Erythroblast (primary cell): ENCODE measurements around the gene MAMLD1.

ENCODE experiments used
- DNase-seq, 2 experiments: peaks; one replicate each; lab custom pipeline; 2025; lab: John Stamatoyannopoulos, UW
- GATA1 ChIP-seq: IDR thresholded peaks from 2 replicates; pipeline ENCODE4 v1.6.1; 2011; ENCODE audit warnings: low read depth, mild to moderate bottlenecking, control low read depth, low read length, moderate library complexity
- POLR2A ChIP-seq: IDR thresholded peaks from 2 replicates; pipeline ENCODE4 v1.6.1; 2011; ENCODE audit warnings: mild to moderate bottlenecking, low read length

Gene MAMLD1

DNA sequence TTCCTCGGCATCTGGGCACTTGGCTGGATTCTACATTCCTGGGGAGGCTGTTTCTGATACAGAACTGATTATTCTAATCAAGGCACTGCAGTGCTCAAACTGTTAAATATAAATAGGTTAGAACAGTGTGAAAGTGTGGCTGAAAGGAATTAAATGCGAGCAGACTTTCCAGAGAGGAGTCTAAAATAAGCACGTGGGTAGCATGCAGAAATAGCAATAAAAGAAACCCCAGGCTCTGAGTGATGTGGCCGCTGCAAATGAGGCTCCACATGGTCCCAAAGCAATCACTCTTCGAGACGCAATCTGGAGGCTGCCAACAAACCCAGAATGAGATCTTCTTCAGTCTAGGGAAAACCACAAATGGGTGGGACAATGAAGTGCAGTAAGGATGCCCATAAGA, 174.7 kb downstream of the MAMLD1 start:
- TF ChIP-seq POLR2A (no peak), GATA1 (no peak)
- no peak for DNase-seq

DNA sequence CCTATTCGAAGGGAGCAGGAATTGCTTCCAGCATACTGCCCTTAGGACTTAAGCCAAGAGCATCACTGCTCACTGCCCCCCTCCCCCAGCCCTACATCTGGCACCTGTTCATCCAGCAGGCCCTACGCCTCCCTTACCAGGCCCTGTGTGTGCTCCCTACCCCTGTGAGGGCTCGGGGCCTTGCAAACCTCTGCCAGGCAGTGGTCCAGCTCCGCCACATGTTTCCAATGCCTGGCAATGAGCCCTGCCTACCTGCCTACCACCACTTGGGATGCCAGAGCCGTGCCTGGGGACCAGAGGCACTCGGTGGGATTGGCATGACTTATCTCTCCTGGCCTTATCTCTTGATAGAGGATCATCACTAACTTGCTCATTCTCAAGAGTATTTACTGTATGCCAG, 177.8 kb downstream of the MAMLD1 start:
- no peak for DNase-seq
- TF ChIP-seq GATA1 (no peak), POLR2A (no peak)

DNA sequence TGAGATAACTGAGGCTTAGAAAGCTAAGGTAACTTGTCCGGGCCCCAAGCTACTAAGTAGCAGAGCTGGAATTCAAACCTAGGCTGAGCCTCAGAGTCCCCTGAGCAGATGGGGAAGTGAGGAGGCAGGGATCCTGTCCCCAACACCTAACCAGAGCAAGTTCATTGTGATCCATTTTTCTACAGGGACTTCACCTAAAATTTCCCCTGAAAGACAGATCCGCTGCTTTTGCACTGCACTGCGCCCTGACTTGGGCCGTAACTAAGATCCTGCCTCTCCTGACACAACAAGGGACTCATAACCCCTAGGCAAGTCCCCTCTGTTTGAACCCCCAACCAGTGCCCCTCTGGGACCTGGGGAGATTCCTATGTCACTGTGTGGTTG, 179.7 kb downstream of the MAMLD1 start:
- DNase-seq, result no peak
- TF ChIP-seq GATA1, result no peak
- no peak for TF ChIP-seq POLR2A

DNA sequence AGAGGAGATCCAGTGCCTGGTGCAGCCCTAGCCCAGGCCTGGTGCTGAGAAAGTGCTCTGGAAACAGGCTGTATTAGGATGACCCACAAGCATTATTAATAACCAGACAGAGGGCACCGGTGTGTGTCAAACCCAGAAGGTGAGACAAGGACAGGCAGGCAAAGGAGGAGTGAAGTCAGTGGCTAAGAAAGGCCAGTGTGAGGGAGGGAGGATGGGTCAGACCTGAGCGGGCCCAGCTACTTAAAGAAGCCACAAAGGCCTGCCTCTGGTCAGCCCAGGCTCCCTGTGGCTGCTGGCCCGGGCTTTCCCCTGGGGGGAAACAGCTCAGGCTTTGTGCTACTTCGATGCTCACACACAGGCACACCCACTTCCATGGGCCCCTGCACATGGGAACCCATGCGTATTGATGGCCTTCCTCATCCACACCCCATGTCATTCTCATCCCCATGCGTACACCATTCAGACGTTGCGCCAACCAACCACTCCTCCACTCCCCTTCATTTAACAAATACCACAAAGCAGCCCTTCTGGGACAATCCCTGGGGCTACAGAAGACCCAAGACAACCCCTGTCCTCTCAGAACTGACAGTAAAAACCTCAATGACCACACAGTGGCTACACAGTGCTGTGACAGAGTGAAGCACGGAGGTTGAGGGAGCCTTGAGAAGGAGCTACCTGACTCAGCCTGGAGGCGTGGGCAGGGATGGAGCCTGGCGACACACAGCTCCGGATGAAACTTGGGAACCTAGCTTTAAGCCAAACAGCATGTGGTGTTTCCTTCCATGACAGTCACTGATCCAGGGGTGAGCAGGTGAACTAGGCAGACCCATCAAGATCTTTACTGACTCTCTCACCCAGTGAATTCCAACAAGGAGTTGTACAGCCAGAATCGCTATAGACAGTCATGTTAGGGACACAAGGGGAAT, 180.4 kb downstream of the MAMLD1 start:
- TF ChIP-seq GATA1, result no peak
- TF ChIP-seq POLR2A, result no peak
- DNase-seq, result no peak

DNA sequence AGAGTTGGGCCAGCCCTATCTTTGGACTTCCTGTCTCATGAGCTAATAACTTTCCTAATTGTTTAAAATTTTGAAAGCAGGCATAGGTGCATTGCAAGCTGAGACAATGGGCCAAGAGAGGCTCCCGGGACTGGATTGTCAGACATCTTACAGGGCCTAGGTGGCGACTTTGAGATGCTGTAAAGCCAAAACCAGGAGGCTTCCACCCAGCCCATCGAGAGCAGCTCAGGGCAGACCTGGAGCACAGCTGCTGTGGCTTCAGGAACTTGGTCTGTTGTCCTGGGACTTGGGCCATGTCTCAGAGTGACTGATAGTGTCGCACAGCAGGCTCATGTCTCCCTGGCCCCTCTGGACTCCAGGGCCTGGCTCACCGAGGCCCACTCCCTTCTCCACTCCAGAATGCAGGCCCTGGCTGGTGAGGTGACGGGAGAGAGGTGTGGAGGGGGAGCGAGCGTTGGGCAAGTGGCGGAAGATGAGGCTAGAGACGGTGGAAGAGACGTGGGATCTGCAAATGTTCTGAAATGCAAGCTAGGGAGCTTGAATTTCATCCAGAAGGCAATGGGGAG, 181.2 kb downstream of the MAMLD1 start:
- no peak for TF ChIP-seq GATA1
- no peak for TF ChIP-seq POLR2A
- no peak for DNase-seq

DNA sequence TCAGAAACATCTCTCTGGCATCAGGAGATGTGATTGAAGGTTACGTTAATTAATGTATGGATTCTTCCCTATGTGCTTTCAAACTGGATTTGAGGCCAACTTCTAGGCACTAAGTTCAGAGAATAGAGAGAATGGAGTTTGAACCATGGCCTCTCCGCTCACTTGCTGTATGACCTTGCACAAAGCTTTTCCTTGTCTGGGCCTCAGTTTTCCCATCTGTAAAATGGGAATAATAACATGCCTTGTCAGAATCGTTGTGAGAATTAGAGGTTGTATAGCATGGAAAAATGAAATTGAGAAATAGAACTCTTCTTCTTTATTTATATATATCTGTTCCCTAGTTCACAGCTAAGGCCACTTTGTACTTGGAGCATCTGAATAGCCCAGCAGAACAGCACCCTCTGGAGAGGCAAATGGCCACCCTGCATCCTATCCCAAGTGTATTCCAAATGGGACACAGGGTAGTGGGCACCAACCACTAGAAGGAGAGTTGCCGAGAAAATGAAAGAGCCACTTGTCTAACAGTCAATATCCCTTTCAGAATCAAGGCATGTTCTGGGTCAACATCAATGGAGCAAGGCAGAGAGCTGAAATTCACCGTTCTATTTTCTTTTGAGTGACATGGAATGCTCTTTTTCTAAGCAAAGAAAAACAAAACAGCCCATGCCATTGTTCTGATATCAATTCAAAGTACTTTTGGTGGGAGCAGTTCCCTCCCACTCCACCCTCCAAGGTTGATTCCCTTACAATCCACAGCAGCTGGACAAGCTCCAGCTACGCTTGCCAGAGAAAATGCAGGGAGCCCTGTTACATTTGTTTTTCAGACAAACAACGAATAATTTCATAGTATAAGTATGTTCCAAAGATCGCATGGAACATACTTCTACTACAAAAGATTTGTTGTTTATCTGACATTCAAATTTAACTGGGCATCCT, 182.0 kb downstream of the MAMLD1 start:
- DNase-seq, result no peak
- no peak for TF ChIP-seq GATA1
- no peak for TF ChIP-seq POLR2A

DNA sequence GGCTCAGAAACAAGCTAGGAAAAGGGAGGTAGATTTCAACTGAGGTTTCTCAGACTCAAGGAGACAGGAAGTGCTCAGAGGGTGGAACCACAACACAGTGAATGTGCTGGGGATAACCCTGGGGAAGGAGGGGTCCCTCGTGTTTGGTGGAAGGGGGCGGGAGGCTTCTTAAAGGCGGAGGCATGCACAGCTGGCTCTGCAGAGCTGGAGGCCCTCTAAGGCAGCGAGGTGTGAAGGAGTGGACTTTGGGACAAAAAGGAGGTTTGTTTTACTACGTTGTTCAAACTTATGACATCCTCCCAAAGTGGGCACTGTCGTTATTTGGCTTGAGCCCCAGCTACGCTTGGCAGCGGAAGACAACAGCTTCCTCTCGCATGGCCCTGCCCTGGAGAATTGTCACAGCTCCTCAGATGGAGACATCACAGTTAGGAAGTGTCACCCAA, 183.6 kb downstream of the MAMLD1 start:
- TF ChIP-seq GATA1, result no peak
- no peak for TF ChIP-seq POLR2A
- DNase-seq, result peak in 1 of 2 experiments; percentile 0

DNA sequence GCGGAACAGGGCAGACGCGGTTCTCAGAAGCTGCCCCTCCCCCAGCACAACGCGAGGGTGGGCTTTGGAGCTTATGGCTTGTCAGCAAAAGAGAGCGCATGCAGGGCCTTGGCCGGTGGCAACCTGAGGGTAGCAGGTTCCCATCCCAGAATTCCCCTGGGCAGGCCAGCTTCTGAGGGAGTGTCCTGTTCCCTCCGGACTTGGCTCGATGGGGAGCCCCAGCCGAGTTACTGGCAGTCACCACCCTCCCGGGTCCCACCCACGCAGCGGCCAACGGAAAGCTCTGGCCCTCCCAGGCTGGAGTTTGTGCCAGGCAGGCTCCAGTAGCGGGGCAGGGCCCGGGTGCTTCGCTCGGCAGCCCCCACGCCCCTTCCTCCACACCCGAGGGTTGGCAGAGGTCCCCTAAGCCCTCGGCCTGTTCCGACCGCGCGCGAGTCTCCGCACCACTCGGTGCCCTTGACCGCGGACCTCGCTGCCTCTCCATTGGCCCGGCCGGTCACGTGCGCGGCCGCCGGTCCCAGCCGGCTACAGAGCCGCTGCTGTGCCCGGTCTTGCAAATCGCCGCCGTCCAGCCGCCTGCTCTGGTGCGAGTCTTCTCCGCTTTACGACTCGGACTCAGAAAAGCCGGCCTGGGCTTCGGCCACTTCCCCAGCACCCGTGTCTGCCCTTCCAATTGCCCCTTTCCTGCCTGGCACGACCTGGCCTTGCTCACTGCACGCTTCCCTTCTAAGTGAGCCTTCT, 184.4 kb downstream of the MAMLD1 start:
- peak; percentile 35 for TF ChIP-seq POLR2A
- no peak for TF ChIP-seq GATA1
- DNase-seq, result peak; percentile 57 to 64

DNA sequence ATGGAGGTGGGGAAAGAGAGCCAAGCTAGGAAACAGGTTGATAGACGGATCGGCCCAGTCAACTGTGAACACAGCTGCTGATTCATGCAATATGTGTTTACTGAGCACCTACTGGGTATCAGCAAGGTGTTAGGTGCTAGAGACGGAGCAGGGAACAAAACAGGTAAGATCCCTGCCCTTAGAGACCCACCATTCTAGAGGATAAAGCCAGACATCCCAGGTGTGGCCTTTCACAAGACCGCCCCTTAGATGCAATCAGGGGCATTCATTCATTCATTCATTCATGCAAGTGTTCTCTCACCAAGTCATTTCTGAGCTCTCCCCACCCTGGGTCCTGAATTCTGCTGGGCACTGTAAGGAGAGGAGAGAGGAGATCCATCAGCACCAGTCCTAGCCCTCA, 185.1 kb downstream of the MAMLD1 start:
- no peak for DNase-seq
- no peak for TF ChIP-seq GATA1
- TF ChIP-seq POLR2A, result no peak

DNA sequence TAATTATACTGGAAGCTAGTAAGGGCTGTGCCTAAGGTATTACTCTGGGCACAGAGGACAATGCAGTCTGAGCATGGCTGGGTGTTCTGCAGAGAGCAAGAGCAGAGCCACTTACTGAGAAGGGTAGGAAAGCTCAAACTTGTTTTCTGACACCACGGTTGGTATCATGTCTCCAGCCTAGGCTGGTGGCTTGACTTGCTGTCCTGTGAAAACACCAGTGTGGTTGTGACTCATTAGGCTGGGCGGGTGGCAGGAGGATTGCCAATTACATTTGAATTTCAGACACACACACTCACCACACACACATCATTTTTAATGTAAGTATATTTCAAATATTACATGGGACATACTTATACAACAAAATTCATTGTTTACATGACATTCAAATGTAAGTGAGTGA, 185.6 kb downstream of the MAMLD1 start:
- DNase-seq, result no peak
- no peak for TF ChIP-seq GATA1
- TF ChIP-seq POLR2A, result no peak

DNA sequence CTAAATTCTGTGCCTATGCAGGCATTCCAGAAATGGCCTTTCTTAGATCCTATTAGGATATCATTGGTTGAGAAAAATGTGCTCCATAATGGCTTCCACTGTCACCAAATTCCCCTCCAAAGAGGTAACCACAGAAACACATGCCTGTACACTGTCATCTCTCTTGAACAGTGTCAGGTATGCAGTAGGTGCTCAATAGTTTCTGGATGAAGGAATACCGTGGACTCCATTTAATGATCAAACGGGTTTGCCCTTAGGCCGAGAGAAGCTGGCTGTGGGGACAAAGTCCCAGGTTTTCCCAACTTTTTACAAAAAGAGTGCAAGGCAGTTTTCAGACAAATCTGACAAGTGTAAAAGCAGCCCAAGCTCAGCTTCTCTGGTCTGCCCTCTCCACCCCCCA, 188.8 kb downstream of the MAMLD1 start:
- no peak for DNase-seq
- TF ChIP-seq POLR2A (no peak), GATA1 (no peak)

DNA sequence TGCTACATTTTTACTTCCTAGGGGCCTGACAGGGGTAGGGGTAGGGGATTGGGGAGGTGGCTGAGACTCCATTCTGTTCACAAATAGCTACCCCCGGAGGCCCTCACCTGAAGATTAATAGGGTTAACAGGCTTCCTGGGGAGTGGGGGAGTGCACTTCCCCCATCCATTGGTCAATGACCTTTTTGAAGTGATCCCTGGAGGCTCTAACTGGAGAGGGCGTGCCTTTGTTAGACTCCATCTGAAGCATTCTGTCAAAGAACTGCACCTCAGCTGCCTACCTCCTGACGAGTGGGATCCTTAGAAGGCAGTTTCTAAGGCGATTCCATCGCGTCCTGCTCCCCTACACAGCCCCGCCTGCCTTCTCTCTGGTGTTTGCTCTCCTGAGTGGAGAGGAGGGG, 195.3 kb downstream of the MAMLD1 start:
- TF ChIP-seq GATA1, result no peak
- no peak for TF ChIP-seq POLR2A
- no peak for DNase-seq
